DMS153 (cell line): Measurements from ENCODE around the gene KRT31.
"Not testable (repeated sequence)": the region's sequence is repeated elsewhere in the genome, so short reads cannot be mapped to it uniquely, and the experiment has no call there.

Experiments
- DNase-seq: peaks from one replicate; lab custom pipeline; 2025; lab: John Stamatoyannopoulos, UW

The KRT31 gene

GRCh38 chr17:41387670-41388069 lies 9.7 kb downstream of the KRT31 start:
- no peak for DNase-seq

GRCh38 chr17:41386227-41386626 lies 11.2 kb downstream of the KRT31 start:
- no peak for DNase-seq

- no peak for DNase-seq
Observed at GRCh38 chr17:41383690-41384089, 13.7 kb downstream of the KRT31 start.

GRCh38 chr17:41382394-41382793 lies 15.0 kb downstream of the KRT31 start:
- no peak for DNase-seq

GRCh38 chr17:41381943-41382342 lies 15.5 kb downstream of the KRT31 start, which contains the start of gene KRT34:
KRT34 (minus strand) TSS chr17:41382306; CDS start chr17:41382246, 60 bp downstream.
- not testable (repeated sequence) for DNase-seq

- DNase-seq: not testable (repeated sequence)
Observed at GRCh38 chr17:41380091-41380490, 17.3 kb downstream of the KRT31 start.

- no peak for DNase-seq
Observed at GRCh38 chr17:41377546-41377945, 19.9 kb downstream of the KRT31 start.

- DNase-seq: no peak
Observed at GRCh38 chr17:41369713-41370112, 27.7 kb downstream of the KRT31 start, which contains the start of gene KRT33B. KRT33B (minus strand) TSS chr17:41369813; CDS start chr17:41369750, 63 bp downstream.

GRCh38 chr17:41369023-41369422 lies 28.4 kb downstream of the KRT31 start:
- DNase-seq: no peak

- no peak for DNase-seq
Observed at GRCh38 chr17:41367426-41368075, 29.9 kb downstream of the KRT31 start.

GRCh38 chr17:41366070-41366469 lies 31.3 kb downstream of the KRT31 start:
- DNase-seq: no peak

- no peak for DNase-seq
Observed at GRCh38 chr17:41363881-41364280, 33.5 kb downstream of the KRT31 start.

GRCh38 chr17:41360296-41360995 lies 37.0 kb downstream of the KRT31 start:
- no peak for DNase-seq

GRCh38 chr17:41354536-41354935 lies 42.9 kb downstream of the KRT31 start:
- DNase-seq: no peak

GRCh38 chr17:41352597-41353366 lies 44.6 kb downstream of the KRT31 start:
- DNase-seq: no peak

- DNase-seq: no peak
Observed at GRCh38 chr17:41351177-41351576, 46.2 kb downstream of the KRT31 start.

- DNase-seq: not testable (repeated sequence)
Observed at GRCh38 chr17:41350381-41350878, 47.0 kb downstream of the KRT31 start, which contains the start of gene KRT33A. KRT33A (minus strand) TSS chr17:41350828; CDS start chr17:41350767, 61 bp downstream.

GRCh38 chr17:41347869-41348760 lies 49.3 kb downstream of the KRT31 start:
- DNase-seq: no peak

GRCh38 chr17:41346421-41346820 lies 51.0 kb downstream of the KRT31 start:
- DNase-seq: not testable (repeated sequence)

GRCh38 chr17:41345992-41346391 lies 51.4 kb downstream of the KRT31 start:
- no peak for DNase-seq
